Loucy (cell line): ENCODE results near the gene MYO5B.

Experiments used
- H2AFZ ChIP-seq: fragments of 200-600 bp; sonication (generic); 2 replicates; pipeline ENCODE4 v1.6.0; 2016; ENCODE audit warnings: antibody characterized with exemption, mild to moderate bottlenecking, low read length, moderate library complexity
- H3F3A ChIP-seq: fragments of 200-600 bp; 2 replicates; pipeline ENCODE4 v1.6.0; 2016; ENCODE audit warnings: antibody characterized with exemption, low read depth, mild to moderate bottlenecking
- H3K27me3 ChIP-seq: fragments of 200-600 bp; sonication (generic); 2 replicates; pipeline ENCODE4 v1.6.1; 2014; ENCODE audit warnings: low read length, mild to moderate bottlenecking; ENCODE audit not compliant: insufficient read depth, poor library complexity, severe bottlenecking
- H3K36me3 ChIP-seq: fragments of 200-600 bp; sonication (generic); 2 replicates; pipeline ENCODE4 v1.6.1; 2016; ENCODE audit warnings: low read length; ENCODE audit not compliant: insufficient read depth
- H3K4me1 ChIP-seq: fragments of 200-600 bp; sonication (generic); 2 replicates; pipeline ENCODE4 v1.5.1; 2014; ENCODE audit warnings: low read length, mild to moderate bottlenecking; ENCODE audit not compliant: insufficient read depth, poor library complexity, severe bottlenecking
- H3K4me2 ChIP-seq: fragments of 200-600 bp; sonication (generic); 2 replicates; pipeline ENCODE4 v1.6.0; 2014; ENCODE audit warnings: antibody characterized with exemption, low read length, low read depth, mild to moderate bottlenecking; ENCODE audit not compliant: poor library complexity, severe bottlenecking
- H3K4me3 ChIP-seq: fragments of 200-600 bp; sonication (generic); 2 replicates; pipeline ENCODE4 v1.5.1; 2014; ENCODE audit warnings: low read length, mild to moderate bottlenecking, mixed read lengths; ENCODE audit not compliant: poor library complexity, severe bottlenecking
- H3K79me2 ChIP-seq: fragments of 200-600 bp; sonication (generic); 2 replicates; pipeline ENCODE4 v1.6.1; 2014; ENCODE audit warnings: low read length; ENCODE audit not compliant: insufficient read depth
- H3K9ac ChIP-seq: fragments of 200-600 bp; sonication (generic); 2 replicates; pipeline ENCODE4 v1.6.0; 2014; ENCODE audit warnings: mild to moderate bottlenecking, low read depth, low read length, moderate library complexity; ENCODE audit not compliant: poor library complexity, severe bottlenecking
- H3K9me2 ChIP-seq: fragments of 200-600 bp; sonication (generic); replicated peaks from 2 replicates; pipeline ENCODE4 v1.6.1; 2016; ENCODE audit warnings: low read depth, low read length, mixed read lengths
- H3K9me3 ChIP-seq: fragments of 200-600 bp; sonication (generic); 2 replicates; pipeline ENCODE4 v1.6.1; 2014; ENCODE audit warnings: mild to moderate bottlenecking, antibody characterized with exemption, low read length, low read depth; ENCODE audit not compliant: insufficient read depth
- H4K20me1 ChIP-seq: fragments of 200-600 bp; sonication (generic); 2 replicates; pipeline ENCODE4 v1.6.0; 2014; ENCODE audit warnings: antibody characterized with exemption, low read length, mild to moderate bottlenecking; ENCODE audit not compliant: insufficient read depth, poor library complexity, severe bottlenecking
- EZH2phosphoT487 ChIP-seq: fragments of 200-600 bp; IDR thresholded peaks from 2 replicates; pipeline ENCODE4 v1.6.1; 2018; ENCODE audit warnings: antibody characterized with exemption, mild to moderate bottlenecking, moderate library complexity, borderline replicate concordance
- TF ChIP-seq, protein P1 (sequence below): fragments of 200-600 bp; sonication (generic); conservative IDR thresholded peaks from 2 replicates; pipeline ENCODE4 v1.5.1; 2014; ENCODE audit warnings: mild to moderate bottlenecking, antibody characterized with exemption, low read length

Gene MYO5B

DNA sequence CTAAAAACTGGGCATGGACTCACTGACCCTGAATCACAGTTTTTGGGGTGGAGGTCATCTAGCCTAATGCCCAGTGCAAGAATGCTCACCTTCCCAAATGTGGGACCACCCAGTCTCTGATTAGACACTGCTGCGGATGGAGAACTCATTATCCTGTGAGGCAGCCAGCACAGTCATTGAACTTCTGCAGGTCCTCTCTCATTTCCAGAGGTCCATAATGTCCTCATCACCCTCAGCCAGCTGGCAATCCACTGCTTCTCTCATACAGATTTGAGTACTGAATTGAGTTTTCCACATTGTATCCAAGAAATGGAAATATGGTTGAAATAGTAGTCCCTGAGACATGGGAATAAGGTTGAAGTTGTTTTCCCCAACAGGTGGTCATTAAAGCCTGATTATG, 5.0 kb upstream of the MYO5B start:
- H3K36me3 ChIP-seq: no peaks in the 10 kb centered on the region
- no peaks in the 10 kb centered on the region for H3K79me2 ChIP-seq
- no peak overlapping the region for H3K9ac ChIP-seq
- no peak overlapping the region for H2AFZ ChIP-seq
- no peaks in the 10 kb centered on the region for H3F3A ChIP-seq
- no peaks in the 10 kb centered on the region for H3K9me3 ChIP-seq
- no peak overlapping the region for H3K4me3 ChIP-seq
- H4K20me1 ChIP-seq: no peaks in the 10 kb centered on the region
- H3K27me3 ChIP-seq: no peaks in the 10 kb centered on the region
- TF ChIP-seq, protein P1, sequence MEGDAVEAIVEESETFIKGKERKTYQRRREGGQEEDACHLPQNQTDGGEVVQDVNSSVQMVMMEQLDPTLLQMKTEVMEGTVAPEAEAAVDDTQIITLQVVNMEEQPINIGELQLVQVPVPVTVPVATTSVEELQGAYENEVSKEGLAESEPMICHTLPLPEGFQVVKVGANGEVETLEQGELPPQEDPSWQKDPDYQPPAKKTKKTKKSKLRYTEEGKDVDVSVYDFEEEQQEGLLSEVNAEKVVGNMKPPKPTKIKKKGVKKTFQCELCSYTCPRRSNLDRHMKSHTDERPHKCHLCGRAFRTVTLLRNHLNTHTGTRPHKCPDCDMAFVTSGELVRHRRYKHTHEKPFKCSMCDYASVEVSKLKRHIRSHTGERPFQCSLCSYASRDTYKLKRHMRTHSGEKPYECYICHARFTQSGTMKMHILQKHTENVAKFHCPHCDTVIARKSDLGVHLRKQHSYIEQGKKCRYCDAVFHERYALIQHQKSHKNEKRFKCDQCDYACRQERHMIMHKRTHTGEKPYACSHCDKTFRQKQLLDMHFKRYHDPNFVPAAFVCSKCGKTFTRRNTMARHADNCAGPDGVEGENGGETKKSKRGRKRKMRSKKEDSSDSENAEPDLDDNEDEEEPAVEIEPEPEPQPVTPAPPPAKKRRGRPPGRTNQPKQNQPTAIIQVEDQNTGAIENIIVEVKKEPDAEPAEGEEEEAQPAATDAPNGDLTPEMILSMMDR: no peak
- no peak for TF ChIP-seq EZH2phosphoT487
- H3K4me1 ChIP-seq: no peaks in the 10 kb centered on the region
- H3K4me2 ChIP-seq: no peak overlapping the region
- H3K9me2 ChIP-seq: no peaks in the 10 kb centered on the region

GRCh38 chr18:50199346-50199855, 4.5 kb upstream of the MYO5B start:
- H3K4me3 ChIP-seq: no peak overlapping the region
- no peaks in the 10 kb centered on the region for H3K9me3 ChIP-seq
- H3K36me3 ChIP-seq: no peaks in the 10 kb centered on the region
- H4K20me1 ChIP-seq: no peaks in the 10 kb centered on the region
- no peaks in the 10 kb centered on the region for H3F3A ChIP-seq
- no peaks in the 10 kb centered on the region for H3K9me2 ChIP-seq
- no peaks in the 10 kb centered on the region for H3K27me3 ChIP-seq
- TF ChIP-seq, protein P1: no peak
- TF ChIP-seq EZH2phosphoT487: no peak
- no peaks in the 10 kb centered on the region for H3K79me2 ChIP-seq
- no peaks in the 10 kb centered on the region for H3K4me1 ChIP-seq
- H2AFZ ChIP-seq: no peak overlapping the region
- no peak overlapping the region for H3K4me2 ChIP-seq
- H3K9ac ChIP-seq: no peak overlapping the region

GRCh38 chr18:50196261-50196660, 1.3 kb upstream of the MYO5B start:
- Histone ChIP-seq H3K4me2 (no peak overlapping the region), H3K79me2 (no peaks in the 10 kb centered on the region), H3F3A (no peaks in the 10 kb centered on the region), H3K9ac (no peak overlapping the region), H4K20me1 (no peaks in the 10 kb centered on the region), H3K4me3 (no peak overlapping the region), H3K4me1 (no peaks in the 10 kb centered on the region), H3K36me3 (no peaks in the 10 kb centered on the region), H3K9me2 (no peaks in the 10 kb centered on the region), H2AFZ (no peak overlapping the region), H3K27me3 (no peaks in the 10 kb centered on the region), H3K9me3 (no peaks in the 10 kb centered on the region)
- TF ChIP-seq EZH2phosphoT487: no peak
- TF ChIP-seq, protein P1: no peak
